Ascending aorta (tissue), 2 donors: ENCODE results near the gene C6orf52. TPM values are rescaled to one million over a fixed set of nuclear protein-coding genes. Genes with fewer than 3 reads are reported as not detected.

Experiments
- DNase-seq, 2 donors: peaks; one replicate each; pipeline ENCODE4 v3.0.0-alpha.2; 2019; ENCODE audit warnings: low spot score in 2 of 2
- H3K27ac ChIP-seq, 2 donors: fragments of 200-600 bp; sonication (generic); one replicate each; pipeline ENCODE4 v1.5.1; 2016 to 2017; ENCODE audit warnings: mild to moderate bottlenecking in 1 of 2
- H3K27me3 ChIP-seq: fragments of 200-600 bp; sonication (generic); one replicate; pipeline ENCODE4 v1.5.1; 2017
- H3K36me3 ChIP-seq, 2 donors: fragments of 200-600 bp; sonication (generic); one replicate each; pipeline ENCODE4 v1.5.1; 2016
- H3K4me1 ChIP-seq, 2 donors: fragments of 200-600 bp; sonication (generic); one replicate each; pipeline ENCODE4 v1.5.1; 2016 to 2017; ENCODE audit warnings: mild to moderate bottlenecking in 1 of 2
- H3K4me3 ChIP-seq, 2 donors: fragments of 200-600 bp; sonication (generic); one replicate each; pipeline ENCODE4 v1.5.1; 2016 to 2017; ENCODE audit warnings: mild to moderate bottlenecking in 1 of 2
- H3K9me3 ChIP-seq, 2 donors: fragments of 200-600 bp; sonication (generic); one replicate each; pipeline ENCODE4 v1.5.1; 2016
- intact Hi-C: fragments of 100-400 bp; cut with DNase I; formaldehyde crosslinking; loops from one replicate; pipeline ENCODE4 v1.15.1; 2023
- total RNA-seq: library from RNA; depleted of rRNA; stranded (reverse); fragments of >200 nt; gene quantifications from one replicate; pipeline ENCODE4 v1.1.0, GENCODE V29; 2016
- TF ChIP-seq, protein P1 (sequence below), 3 experiments: fragments of 200-600 bp in 2 of 3; fragments of 450-650 bp in 1 of 3; sonication (generic) in 2 of 3; IDR thresholded peaks; one replicate each; pipeline ENCODE4 v1.5.1; 2016 to 2019; ENCODE audit warnings: antibody characterized with exemption in 3 of 3, mild to moderate bottlenecking in 1 of 3, moderate library complexity in 1 of 3

Gene C6orf52
- total RNA-seq, 1 donor from 2014 or later, result not detected

DNA sequence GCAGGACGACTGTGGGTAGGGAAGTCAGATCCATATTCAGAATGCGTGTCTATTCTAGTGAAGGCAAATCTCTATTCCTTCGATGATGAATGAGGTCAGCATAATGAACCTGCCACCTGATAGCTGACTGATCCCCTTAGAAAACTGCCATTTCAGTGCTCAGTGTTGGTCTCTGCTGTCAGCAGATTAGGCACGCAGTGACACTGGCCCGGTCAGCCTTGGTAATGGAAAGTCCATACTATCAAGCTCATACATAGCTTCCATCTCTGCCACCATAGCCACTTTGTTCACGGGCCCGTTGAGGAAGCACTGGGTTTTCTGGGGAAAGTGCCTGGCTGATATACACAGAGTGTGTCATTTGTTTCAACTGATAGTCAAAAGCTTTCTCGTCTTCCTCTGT, 54.0 kb downstream of the C6orf52 start:
- Histone ChIP-seq H3K4me1 (peaks cover 0 to 3% of the 10 kb centered on the region in 2 donors), H3K36me3 (no peaks in the 10 kb centered on the region), H3K27me3 (no peaks in the 10 kb centered on the region), H3K4me3 (no peak overlapping the region), H3K27ac (no peak overlapping the region), H3K9me3 (no peaks in the 10 kb centered on the region)
- DNase-seq, result no peak
- intact Hi-C loops, result no loop called here
- TF ChIP-seq, protein P1, sequence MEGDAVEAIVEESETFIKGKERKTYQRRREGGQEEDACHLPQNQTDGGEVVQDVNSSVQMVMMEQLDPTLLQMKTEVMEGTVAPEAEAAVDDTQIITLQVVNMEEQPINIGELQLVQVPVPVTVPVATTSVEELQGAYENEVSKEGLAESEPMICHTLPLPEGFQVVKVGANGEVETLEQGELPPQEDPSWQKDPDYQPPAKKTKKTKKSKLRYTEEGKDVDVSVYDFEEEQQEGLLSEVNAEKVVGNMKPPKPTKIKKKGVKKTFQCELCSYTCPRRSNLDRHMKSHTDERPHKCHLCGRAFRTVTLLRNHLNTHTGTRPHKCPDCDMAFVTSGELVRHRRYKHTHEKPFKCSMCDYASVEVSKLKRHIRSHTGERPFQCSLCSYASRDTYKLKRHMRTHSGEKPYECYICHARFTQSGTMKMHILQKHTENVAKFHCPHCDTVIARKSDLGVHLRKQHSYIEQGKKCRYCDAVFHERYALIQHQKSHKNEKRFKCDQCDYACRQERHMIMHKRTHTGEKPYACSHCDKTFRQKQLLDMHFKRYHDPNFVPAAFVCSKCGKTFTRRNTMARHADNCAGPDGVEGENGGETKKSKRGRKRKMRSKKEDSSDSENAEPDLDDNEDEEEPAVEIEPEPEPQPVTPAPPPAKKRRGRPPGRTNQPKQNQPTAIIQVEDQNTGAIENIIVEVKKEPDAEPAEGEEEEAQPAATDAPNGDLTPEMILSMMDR (IDR thresholded peaks at IDR 0.05), result no peak

DNA sequence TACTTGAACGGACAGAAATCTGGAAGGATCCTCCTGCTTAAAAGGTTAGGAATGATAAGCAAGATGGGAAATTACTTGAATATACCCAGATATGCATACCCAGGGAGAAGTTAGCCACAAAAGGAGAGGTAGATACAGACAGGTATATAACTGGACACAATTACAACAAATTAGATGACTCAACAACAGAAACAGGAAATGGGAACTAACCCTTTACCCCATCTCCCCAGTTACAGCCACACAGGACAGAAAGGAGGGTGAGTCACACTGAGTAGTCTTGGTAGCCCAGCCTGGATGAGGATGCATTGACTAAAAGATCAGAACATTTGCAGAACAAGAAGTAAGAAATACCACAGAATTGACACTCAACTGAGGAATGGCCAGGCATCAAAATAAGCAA, 61.2 kb downstream of the C6orf52 start:
- no peaks in the 10 kb centered on the region for H3K36me3 ChIP-seq
- H3K27ac ChIP-seq, result no peak overlapping the region
- H3K4me1 ChIP-seq, result no peaks in the 10 kb centered on the region
- no peaks in the 10 kb centered on the region for H3K27me3 ChIP-seq
- no peak overlapping the region for H3K4me3 ChIP-seq
- no peaks in the 10 kb centered on the region for H3K9me3 ChIP-seq
- DNase-seq, result no peak
- intact Hi-C loops, result no loop called here
- TF ChIP-seq, protein P1 (IDR thresholded peaks at IDR 0.05), result no peak

DNA sequence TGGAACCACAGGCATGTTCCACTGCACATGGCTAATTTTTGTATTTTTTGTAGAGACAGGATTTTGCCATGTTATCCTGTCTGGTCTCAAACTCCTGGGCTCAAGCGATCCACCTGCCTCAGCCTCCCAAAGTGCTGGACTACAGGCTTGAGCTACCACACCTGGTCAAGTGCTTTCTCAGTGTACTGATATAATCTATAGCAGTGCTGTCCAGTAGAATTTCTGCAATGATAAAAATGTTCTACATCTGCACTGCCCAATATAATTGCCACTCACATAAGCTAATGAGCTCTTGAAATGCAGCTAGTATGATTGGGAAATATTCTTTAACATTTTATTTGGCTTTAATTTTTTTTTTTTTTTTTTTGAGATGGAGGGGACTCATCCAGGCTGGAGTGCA, 64.2 kb downstream of the C6orf52 start:
- Histone ChIP-seq H3K27ac (no peak overlapping the region), H3K27me3 (no peaks in the 10 kb centered on the region), H3K4me1 (no peaks in the 10 kb centered on the region), H3K4me3 (no peak overlapping the region), H3K36me3 (peaks cover 0 to 24% of the 10 kb centered on the region in 2 donors), H3K9me3 (no peaks in the 10 kb centered on the region)
- DNase-seq, result no peak
- TF ChIP-seq, protein P1 (IDR thresholded peaks at IDR 0.05), result no peak
- intact Hi-C loops, result no loop called here

DNA sequence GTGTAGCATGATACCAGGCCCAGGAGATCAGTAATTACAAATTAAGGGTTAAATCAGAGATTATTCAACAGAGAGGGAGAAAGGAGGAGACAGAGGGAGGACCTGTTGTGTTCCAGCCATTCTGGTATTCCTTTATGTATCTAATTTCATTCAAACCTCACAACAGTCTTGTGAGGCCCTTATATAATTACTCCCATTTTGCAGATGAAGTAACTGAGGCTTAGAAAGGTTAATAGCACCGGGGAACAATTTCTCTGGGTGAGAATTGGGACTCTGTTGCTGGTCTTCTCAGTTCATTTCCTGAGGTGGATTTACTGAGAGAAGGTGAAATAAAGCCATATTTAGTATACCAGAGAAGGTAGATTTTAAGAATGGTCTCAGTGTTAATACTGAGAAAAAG, 66.6 kb downstream of the C6orf52 start:
- TF ChIP-seq, protein P1 (IDR thresholded peaks at IDR 0.05), result no peak
- intact Hi-C loops, result no loop called here
- peaks cover 0 to 47% of the 10 kb centered on the region in 2 donors for H3K36me3 ChIP-seq

DNA sequence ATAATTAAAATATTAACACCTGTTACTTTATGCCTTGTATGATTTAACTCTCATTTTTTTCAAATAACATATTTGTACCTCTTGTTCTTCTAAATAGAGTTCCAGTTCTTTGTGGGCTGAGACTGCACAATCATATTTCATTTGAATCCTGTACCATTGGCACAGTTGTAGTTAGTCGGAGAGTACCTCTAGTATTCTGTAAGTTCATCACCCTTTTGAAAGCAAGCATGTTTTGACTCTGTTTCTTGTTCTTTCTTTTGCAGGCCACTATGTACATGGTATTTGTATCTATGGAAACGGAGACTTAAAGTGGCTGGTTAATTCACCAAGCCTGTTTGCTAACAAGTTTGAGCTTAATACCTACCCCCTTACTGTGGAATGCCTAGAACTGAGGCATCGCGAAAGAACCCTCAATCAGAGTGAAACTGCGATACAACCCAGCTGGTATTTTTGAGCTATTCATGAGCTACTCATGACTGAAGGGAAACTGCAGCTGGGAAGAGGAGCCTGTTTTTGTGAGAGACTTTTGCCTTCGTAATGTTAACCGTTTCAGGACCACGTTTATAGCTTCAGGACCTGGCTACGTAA, 68.2 kb downstream of the C6orf52 start:
- Histone ChIP-seq H3K36me3 (peaks cover 0 to 56% of the 10 kb centered on the region in 2 donors), H3K9me3 (no peaks in the 10 kb centered on the region), H3K4me3 (no peak overlapping the region), H3K4me1 (no peaks in the 10 kb centered on the region), H3K27ac (no peak overlapping the region), H3K27me3 (no peaks in the 10 kb centered on the region)
- TF ChIP-seq, protein P1 (IDR thresholded peaks at IDR 0.05), result no peak
- no peak for DNase-seq
- intact Hi-C loops, result no loop called here

More for the DNA sequence above, 66.6 kb downstream of the C6orf52 start:
- DNase-seq, result no peak
- no peak overlapping the region for H3K4me3 ChIP-seq
- H3K4me1 ChIP-seq, result no peaks in the 10 kb centered on the region
- no peaks in the 10 kb centered on the region for H3K9me3 ChIP-seq
- no peaks in the 10 kb centered on the region for H3K27me3 ChIP-seq
- H3K27ac ChIP-seq, result no peak overlapping the region

DNA sequence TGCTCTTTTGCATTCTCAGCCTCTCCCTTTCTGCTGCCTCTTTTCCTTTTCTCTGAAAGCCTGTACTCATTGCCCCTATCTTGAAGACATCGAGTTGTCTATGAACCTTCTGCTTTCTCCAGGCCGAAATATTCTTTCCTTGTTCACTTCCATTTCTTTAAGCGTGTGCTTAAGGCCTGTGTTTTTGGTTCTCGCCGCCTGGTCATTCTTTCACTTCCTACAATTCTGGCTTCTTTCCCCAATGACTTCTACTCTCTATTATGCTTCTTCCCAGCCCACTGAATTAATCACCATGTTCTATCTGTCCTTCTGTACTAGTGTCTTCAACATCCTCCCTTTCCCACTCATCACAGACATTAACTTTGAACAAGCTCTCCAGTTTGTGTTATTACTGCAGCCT, 69.6 kb downstream of the C6orf52 start:
- Histone ChIP-seq H3K4me3 (no peak overlapping the region), H3K36me3 (peaks cover 0 to 56% of the 10 kb centered on the region in 2 donors), H3K9me3 (no peaks in the 10 kb centered on the region), H3K4me1 (no peaks in the 10 kb centered on the region), H3K27ac (no peak overlapping the region), H3K27me3 (no peaks in the 10 kb centered on the region)
- no peak for DNase-seq
- intact Hi-C loops, result no loop called here
- TF ChIP-seq, protein P1 (IDR thresholded peaks at IDR 0.05), result no peak
